Mammary epithelial cell (primary cell): ENCODE measurements around the gene PFKFB4.

ENCODE experiments used
- EZH2 ChIP-seq: IDR thresholded peaks from 2 replicates; pipeline ENCODE4 v1.6.1; 2012; ENCODE audit warnings: low read length, inconsistent platforms, borderline replicate concordance
- TF ChIP-seq, protein P1 (sequence below), 2 donors: IDR thresholded peaks in 1 of 2; conservative IDR thresholded peaks in 1 of 2; 2 replicates each; pipeline ENCODE4 v1.5.1; 2011 to 2012; ENCODE audit warnings: inconsistent platforms in 2 of 2, low read length in 2 of 2, mild to moderate bottlenecking in 2 of 2, control low read depth in 1 of 2, low read depth in 1 of 2; ENCODE audit not compliant: insufficient read depth in 1 of 2; ENCODE audit errors: extremely low read depth in 1 of 2

DNA sequence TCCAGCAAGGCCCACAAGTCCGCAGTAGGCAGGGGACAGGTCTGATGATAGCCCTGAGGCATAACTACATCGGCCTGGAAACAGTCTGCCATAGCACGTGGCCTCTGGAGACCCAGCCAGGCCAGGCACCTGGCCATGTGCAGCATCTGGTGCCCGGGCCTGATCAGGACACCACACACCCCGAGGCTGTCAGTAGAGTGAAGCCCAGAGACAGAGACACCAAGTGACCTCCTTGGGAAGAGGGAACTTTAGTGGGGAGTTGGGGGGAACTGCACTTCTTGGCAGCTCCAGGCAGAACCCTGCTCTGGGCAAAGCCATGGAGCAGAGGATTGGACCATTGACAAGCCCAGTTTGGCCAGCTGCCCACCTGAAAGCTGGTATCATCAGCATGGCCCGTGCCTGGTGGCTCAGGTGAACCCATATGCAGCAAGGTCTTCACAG is 53.9 kb downstream of the PFKFB4 start:
- no peak for TF ChIP-seq EZH2
- TF ChIP-seq, protein P1, sequence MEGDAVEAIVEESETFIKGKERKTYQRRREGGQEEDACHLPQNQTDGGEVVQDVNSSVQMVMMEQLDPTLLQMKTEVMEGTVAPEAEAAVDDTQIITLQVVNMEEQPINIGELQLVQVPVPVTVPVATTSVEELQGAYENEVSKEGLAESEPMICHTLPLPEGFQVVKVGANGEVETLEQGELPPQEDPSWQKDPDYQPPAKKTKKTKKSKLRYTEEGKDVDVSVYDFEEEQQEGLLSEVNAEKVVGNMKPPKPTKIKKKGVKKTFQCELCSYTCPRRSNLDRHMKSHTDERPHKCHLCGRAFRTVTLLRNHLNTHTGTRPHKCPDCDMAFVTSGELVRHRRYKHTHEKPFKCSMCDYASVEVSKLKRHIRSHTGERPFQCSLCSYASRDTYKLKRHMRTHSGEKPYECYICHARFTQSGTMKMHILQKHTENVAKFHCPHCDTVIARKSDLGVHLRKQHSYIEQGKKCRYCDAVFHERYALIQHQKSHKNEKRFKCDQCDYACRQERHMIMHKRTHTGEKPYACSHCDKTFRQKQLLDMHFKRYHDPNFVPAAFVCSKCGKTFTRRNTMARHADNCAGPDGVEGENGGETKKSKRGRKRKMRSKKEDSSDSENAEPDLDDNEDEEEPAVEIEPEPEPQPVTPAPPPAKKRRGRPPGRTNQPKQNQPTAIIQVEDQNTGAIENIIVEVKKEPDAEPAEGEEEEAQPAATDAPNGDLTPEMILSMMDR (conservative IDR thresholded peaks at IDR 0.05 in 1 of 2, IDR thresholded peaks at IDR 0.05 in 1 of 2; ENCODE audit: extremely low read depth in 1 of 2, insufficient read depth in 1 of 2, low read depth in 1 of 2, low read length in 2 of 2): no peak
